Mesothelial cell of epicardium (in vitro differentiated cells): ENCODE measurements around the gene SIX2. TPM values are rescaled to one million over a fixed set of nuclear protein-coding genes. Genes with fewer than 3 reads are reported as not detected.
A peak's percentile ranks its signal among the peaks of the same experiment; 100 is the strongest.

Experiments used
- DNase-seq, 2 experiments: peaks; one replicate each; pipeline ENCODE4 v3.0.0; 2021; ENCODE audit warnings: low spot score in 2 of 2; ENCODE audit not compliant: unreplicated experiment in 2 of 2
- H3K27ac Mint-ChIP-seq: 2 replicates; pipeline ENCODE4 v1.8.0; 2021; ENCODE audit warnings: mixed read lengths
- H3K27me3 Mint-ChIP-seq: 2 replicates; pipeline ENCODE4 v1.8.0; 2021; ENCODE audit warnings: low read depth, mixed read lengths
- H3K36me3 Mint-ChIP-seq: 2 replicates; pipeline ENCODE4 v1.8.0; 2021; ENCODE audit warnings: mixed read lengths
- H3K4me1 Mint-ChIP-seq: 2 replicates; pipeline ENCODE4 v1.8.0; 2021; ENCODE audit warnings: mixed read lengths
- H3K4me3 Mint-ChIP-seq: 2 replicates; pipeline ENCODE4 v1.8.0; 2021; ENCODE audit warnings: mild to moderate bottlenecking, moderate library complexity, mixed read lengths
- H3K9me3 Mint-ChIP-seq: 2 replicates; pipeline ENCODE4 v1.8.0; 2021; ENCODE audit warnings: mixed read lengths
- CTCF ChIP-seq: fragments of 200-600 bp; sonication (generic); IDR thresholded peaks from one replicate; pipeline ENCODE4 v1.5.0; 2021; ENCODE audit warnings: antibody characterized with exemption; ENCODE audit not compliant: unreplicated experiment
- total RNA-seq: library from RNA; stranded (reverse); gene quantifications from 3 replicates; pipeline ENCODE4 v1.2.1, GENCODE V29; 2021

SIX2 gene
- total RNA-seq, 1 donor from 2014 or later = not detected

DNA sequence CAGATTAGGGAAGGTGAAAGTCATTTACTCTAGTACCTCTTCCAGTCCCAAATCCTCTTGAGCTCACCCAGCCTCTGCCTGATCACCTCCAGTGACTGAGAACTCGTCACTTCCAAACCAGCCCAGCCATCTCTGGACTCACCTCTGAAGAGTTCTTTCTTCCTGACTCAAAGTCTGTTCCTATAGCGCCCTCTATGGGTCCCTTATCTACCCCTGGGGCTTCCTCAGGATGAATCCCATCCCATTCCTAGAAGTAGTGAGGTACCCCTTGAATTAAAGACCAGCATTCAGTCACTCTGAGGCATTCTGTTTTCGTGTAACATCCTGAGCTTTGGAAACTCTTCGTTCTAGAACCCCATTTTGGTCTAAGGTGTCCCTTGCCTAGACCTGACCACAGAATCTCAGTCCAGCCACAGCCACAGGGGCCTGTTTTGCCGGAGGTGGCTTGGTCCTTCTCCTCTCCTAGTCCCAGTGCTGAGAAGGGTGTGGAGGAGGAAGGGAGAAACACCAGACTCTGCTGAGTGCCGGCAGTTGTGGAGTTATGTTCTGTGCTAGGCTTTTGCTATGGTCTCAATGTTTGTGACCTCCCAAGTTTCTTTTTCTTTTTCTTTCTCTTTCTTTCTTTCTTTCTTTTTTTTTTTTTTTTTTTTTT lies 35.1 kb downstream of the SIX2 start:
- Mint-ChIP-seq H3K4me1 (no peaks in the 10 kb centered on the region), H3K27ac (no peak overlapping the region), H3K9me3 (no peaks in the 10 kb centered on the region), H3K27me3 (peaks cover 75% of the 10 kb centered on the region), H3K36me3 (no peaks in the 10 kb centered on the region), H3K4me3 (no peak overlapping the region)
- DNase-seq = no peak
- TF ChIP-seq CTCF = peak; percentile 21

GRCh38 chr2:44972771-44973535 lies 36.3 kb downstream of the SIX2 start:
- Mint-ChIP-seq H3K4me3 (no peak overlapping the region), H3K27ac (no peak overlapping the region), H3K9me3 (no peaks in the 10 kb centered on the region), H3K36me3 (no peaks in the 10 kb centered on the region), H3K27me3 (peaks cover 73% of the 10 kb centered on the region), H3K4me1 (no peaks in the 10 kb centered on the region)
- TF ChIP-seq CTCF = no peak
- no peak for DNase-seq

- TF ChIP-seq CTCF = no peak
- Mint-ChIP-seq H3K27ac (no peak overlapping the region), H3K27me3 (peaks cover 75% of the 10 kb centered on the region), H3K4me3 (no peak overlapping the region), H3K9me3 (no peaks in the 10 kb centered on the region), H3K4me1 (no peaks in the 10 kb centered on the region), H3K36me3 (no peaks in the 10 kb centered on the region)
- no peak for DNase-seq
Measured at GRCh38 chr2:44970846-44971450, 38.3 kb downstream of the SIX2 start.

- DNase-seq = no peak
- H3K4me1 Mint-ChIP-seq = no peaks in the 10 kb centered on the region
- TF ChIP-seq CTCF = no peak
- H3K27me3 Mint-ChIP-seq = peaks cover 75% of the 10 kb centered on the region
- H3K36me3 Mint-ChIP-seq = no peaks in the 10 kb centered on the region
- no peaks in the 10 kb centered on the region for H3K9me3 Mint-ChIP-seq
- H3K4me3 Mint-ChIP-seq = no peak overlapping the region
- H3K27ac Mint-ChIP-seq = no peak overlapping the region
Measured at GRCh38 chr2:44969936-44970335, 39.3 kb downstream of the SIX2 start.

- no peak overlapping the region for H3K4me3 Mint-ChIP-seq
- H3K27me3 Mint-ChIP-seq = peaks cover 78% of the 10 kb centered on the region
- H3K9me3 Mint-ChIP-seq = no peaks in the 10 kb centered on the region
- H3K27ac Mint-ChIP-seq = no peak overlapping the region
- no peaks in the 10 kb centered on the region for H3K4me1 Mint-ChIP-seq
- DNase-seq = no peak
- TF ChIP-seq CTCF = no peak
- no peaks in the 10 kb centered on the region for H3K36me3 Mint-ChIP-seq
Measured at GRCh38 chr2:44967727-44968432, 41.4 kb downstream of the SIX2 start.
